Right cardiac atrium (tissue), 5 donors: ENCODE measurements around the gene TAPT1. TPM values are rescaled to one million over a fixed set of nuclear protein-coding genes. Genes with fewer than 3 reads are reported as not detected.
"Not testable (repeated sequence)": the region's sequence is repeated elsewhere in the genome, so short reads cannot be mapped to it uniquely, and the experiment has no call there.

Source experiments
- ATAC-seq, 2 donors: fragments of 200-7000 bp; cut with Tn5 transposase; one replicate each; pipeline versions ENCODE4 v1.8.0 to v1.9.1; 2020; ENCODE audit warnings: moderate library complexity in 2 of 2, mild to moderate bottlenecking in 1 of 2
- DNase-seq, 3 donors: peaks; one replicate each; pipeline ENCODE4 v3.0.0-alpha.2; 2020
- H3K27ac ChIP-seq: one replicate; pipeline ENCODE4 v1.5.1; 2013; ENCODE audit warnings: mild to moderate bottlenecking, low read length, control low read depth, moderate library complexity
- H3K27me3 ChIP-seq: one replicate; pipeline ENCODE4 v1.6.1; 2013; ENCODE audit not compliant: control insufficient read depth, insufficient read depth
- H3K4me1 ChIP-seq: one replicate; pipeline ENCODE4 v1.6.1; 2013; ENCODE audit warnings: low read length; ENCODE audit not compliant: control insufficient read depth, insufficient read depth
- H3K4me3 ChIP-seq: one replicate; pipeline ENCODE4 v1.5.1; 2013; ENCODE audit warnings: low read length, control low read depth
- H3K9me3 ChIP-seq: one replicate; pipeline ENCODE4 v1.6.1; 2013; ENCODE audit warnings: low read length; ENCODE audit not compliant: control insufficient read depth
- WGBS: extraction: QIAGEN DNeasy Blood & Tissue Kit; methylation state at CpG from one replicate; pipeline ENCODE4 v1.1.7; 2013; 5-methylcytosine and 5-hydroxymethylcytosine counted together
- intact Hi-C, 4 donors: fragments of 100-400 bp; cut with DNase I; formaldehyde crosslinking; loops; one replicate each; pipeline versions ENCODE4 v1.11.0 to v1.14.0; 2022 to 2023
- long read RNA-seq, 4 donors: library from polyadenylated mRNA; unstranded; transcript quantifications; one replicate each; pipeline ENCODE4 v2.0.0, GENCODE V29; 2020 to 2021
- polyA plus RNA-seq: library from polyadenylated mRNA; stranded (reverse); fragments of 200-250 nt; gene quantifications from one replicate; pipeline ENCODE4 v1.2.3, GENCODE V29; 2013
- total RNA-seq, 4 donors: library from RNA; stranded (reverse); fragmentation: NEBNext Ultra II Directional; extraction: Animal tissue kit (Norgen Biotek cat#: 25700); gene quantifications; one replicate each; pipeline ENCODE4 v1.2.1, GENCODE V29; 2021
- donor health status: healthy with polysubstance abuse.
- donor health status: DM: no; HTN: yes; CAD: no.
- donor health status: DM: no; HTN: no; CAD: no.
- donor health status: DM: no; HTN: yes; CAD: no; lungs with severe emphysema.
- donor health status: DM: yes; HTN: yes; CAD: no.

Gene TAPT1
- total RNA-seq (10 to 100 TPM; 38.1 to 49.0 (median 39.5) TPM), polyA plus RNA-seq (16.9 TPM)
- long read RNA-seq, donor 1, full-length matches to known transcripts: 57 of 82 reads
- long read RNA-seq, donor 1, partial matches to known transcripts: 2 of 82 reads
- long read RNA-seq, donor 1, other reads (novel, unspliced or antisense): 23 of 82 reads
- long read RNA-seq, donor 2, full-length matches to known transcripts: 21 of 25 reads
- long read RNA-seq, donor 2, partial matches to known transcripts: 1 of 25 reads
- long read RNA-seq, donor 2, other reads (novel, unspliced or antisense): 3 of 25 reads
- long read RNA-seq, donor 3, partial matches to known transcripts: 5 of 8 reads
- long read RNA-seq, donor 3, other reads (novel, unspliced or antisense): 3 of 8 reads
- long read RNA-seq, donor 4, full-length matches to known transcripts: 23 of 27 reads
- long read RNA-seq, donor 4, partial matches to known transcripts: 0 of 27 reads
- long read RNA-seq, donor 4, other reads (novel, unspliced or antisense): 4 of 27 reads

- Histone ChIP-seq H3K4me1 (peaks cover 3% of the 10 kb centered on the region), H3K27me3 (no peaks in the 10 kb centered on the region), H3K4me3 (peak within 1 kb of the TSS; percentile 62), H3K9me3 (no peaks in the 10 kb centered on the region), H3K27ac (peak within 1 kb of the TSS; percentile 97)
- intact Hi-C loops: no loop called here
- DNase-seq (peak; percentile 87 to 94 (median 93)), ATAC-seq (peak; percentile 85 to 88)
- WGBS: under 1% methylated on average over 142 of the region's 143 CpGs
Measured at GRCh38 chr4:16225863-16226815, at the start of gene TAPT1. Gene TAPT1 (minus strand): TSS chr4:16226471. CDS start chr4:16226457, 14 bp downstream.

GRCh38 chr4:16271411-16271810 lies 45.1 kb upstream of the TAPT1 start:
- ATAC-seq: no peak
- Histone ChIP-seq H3K27me3 (no peaks in the 10 kb centered on the region), H3K27ac (no peak overlapping the region), H3K4me1 (no peaks in the 10 kb centered on the region), H3K9me3 (no peaks in the 10 kb centered on the region), H3K4me3 (no peak overlapping the region)
- 60% methylated on average over 4 of the region's 4 CpGs for WGBS
- intact Hi-C loops: no loop called here
- no peak for DNase-seq

- no peaks in the 10 kb centered on the region for H3K9me3 ChIP-seq
- no peak overlapping the region for H3K4me3 ChIP-seq
- no peak overlapping the region for H3K27ac ChIP-seq
- intact Hi-C loops: no loop called here
- DNase-seq (no peak), ATAC-seq (peak; percentile 28 to 34)
- H3K27me3 ChIP-seq: no peaks in the 10 kb centered on the region
- no peaks in the 10 kb centered on the region for H3K4me1 ChIP-seq
- WGBS: 84% methylated on average over 6 of the region's 6 CpGs
Measured at GRCh38 chr4:16270454-16271328, 44.4 kb upstream of the TAPT1 start.

GRCh38 chr4:16269742-16270453 lies 43.6 kb upstream of the TAPT1 start:
- 62% methylated on average over 4 of the region's 4 CpGs for WGBS
- intact Hi-C loops: loop anchor here (2.0 to 10.0 kb wide), 3 partner anchors 65 to 243 kb away; no protein-coding TSS in a partner anchor
- DNase-seq: peak in 2 of 3 donors; percentile 22 to 50

GRCh38 chr4:16269240-16269639 lies 43.0 kb upstream of the TAPT1 start:
- WGBS: 60% methylated on average over 1 of the region's 1 CpG
- Histone ChIP-seq H3K9me3 (no peaks in the 10 kb centered on the region), H3K4me3 (no peak overlapping the region), H3K4me1 (no peaks in the 10 kb centered on the region), H3K27me3 (no peaks in the 10 kb centered on the region), H3K27ac (no peak overlapping the region)
- intact Hi-C loops: loop anchor here (2.0 to 10.0 kb wide), 3 partner anchors 64 to 242 kb away; no protein-coding TSS in a partner anchor
- ATAC-seq (no peak), DNase-seq (peak in 2 of 3 donors; percentile 41 to 49)

More at GRCh38 chr4:16269742-16270453, 43.6 kb upstream of the TAPT1 start:
- not testable (repeated sequence) for H3K4me1 ChIP-seq, H3K27me3 ChIP-seq, H3K9me3 ChIP-seq, H3K4me3 ChIP-seq, H3K27ac ChIP-seq
- ATAC-seq: peak; percentile 59 to 60

GRCh38 chr4:16268290-16268689 lies 42.0 kb upstream of the TAPT1 start:
- Histone ChIP-seq H3K4me3 (no peak overlapping the region), H3K4me1 (no peaks in the 10 kb centered on the region), H3K9me3 (no peaks in the 10 kb centered on the region), H3K27ac (no peak overlapping the region), H3K27me3 (no peaks in the 10 kb centered on the region)
- 73% methylated on average over 3 of the region's 3 CpGs for WGBS
- ATAC-seq (no peak), DNase-seq (no peak)
- intact Hi-C loops: loop anchor here (2.0 to 10.0 kb wide), 3 partner anchors 63 to 241 kb away; no protein-coding TSS in a partner anchor

GRCh38 chr4:16267639-16268038 lies 41.4 kb upstream of the TAPT1 start:
- Histone ChIP-seq H3K27me3 (no peaks in the 10 kb centered on the region), H3K4me3 (no peak overlapping the region), H3K9me3 (no peaks in the 10 kb centered on the region), H3K27ac (no peak overlapping the region), H3K4me1 (no peaks in the 10 kb centered on the region)
- ATAC-seq (no peak), DNase-seq (no peak)
- WGBS: 93% methylated on average over 1 of the region's 1 CpG
- intact Hi-C loops: loop anchor here (2.0 to 10.0 kb wide), 3 partner anchors 63 to 240 kb away; no protein-coding TSS in a partner anchor

GRCh38 chr4:16265820-16266219 lies 39.5 kb upstream of the TAPT1 start:
- 96% methylated on average over 3 of the region's 3 CpGs for WGBS
- intact Hi-C loops: loop anchor here (2.0 to 10.0 kb wide), 3 partner anchors 61 to 239 kb away; no protein-coding TSS in a partner anchor
- Histone ChIP-seq H3K9me3 (no peaks in the 10 kb centered on the region), H3K27ac (no peak overlapping the region), H3K27me3 (no peaks in the 10 kb centered on the region), H3K4me1 (no peaks in the 10 kb centered on the region), H3K4me3 (no peak overlapping the region)
- ATAC-seq: peak in 1 of 2 donors; percentile 38
- DNase-seq: no peak

- Histone ChIP-seq H3K27me3 (no peaks in the 10 kb centered on the region), H3K4me1 (no peaks in the 10 kb centered on the region), H3K9me3 (no peaks in the 10 kb centered on the region), H3K27ac (no peak overlapping the region), H3K4me3 (no peak overlapping the region)
- 12% methylated on average over 3 of the region's 3 CpGs for WGBS
- intact Hi-C loops: loop anchor here (2.0 to 10.0 kb wide), 3 partner anchors 60 to 238 kb away; no protein-coding TSS in a partner anchor
- peak; percentile 66 to 77 for ATAC-seq
- no peak for DNase-seq
Measured at GRCh38 chr4:16264798-16265197, 38.5 kb upstream of the TAPT1 start.
